WTC11 (cell line): ENCODE data around the gene ADARB2. TPM values are rescaled to one million over a fixed set of nuclear protein-coding genes. Genes with fewer than 3 reads are reported as not detected.

Experiments used
- ATAC-seq: fragments of 200-7000 bp; cut with Tn5 transposase; 2 replicates; pipeline ENCODE4 v1.10.0; 2021; ENCODE audit warnings: mild to moderate bottlenecking, moderate library complexity
- CTCF ChIA-PET: fragments of 300-600 bp; sonication (Branson Sonifier 250); formaldehyde crosslinking; loops from one replicate; lab custom pipeline; 2021; ENCODE audit warnings: antibody characterized with exemption; lab: Charles Lee
- POLR2A ChIA-PET: fragments of 350-600 bp; sonication (Branson Sonifier 250); formaldehyde crosslinking; loops from one replicate; lab custom pipeline; 2021; ENCODE audit warnings: antibody characterized with exemption; lab: Charles Lee
- DNase-seq: peaks from one replicate; pipeline ENCODE4 v3.0.0; 2021; ENCODE audit warnings: low spot score
- H3K27ac Mint-ChIP-seq: 2 replicates; pipeline ENCODE4 v1.8.0; 2021; ENCODE audit warnings: mixed read lengths
- H3K27me3 Mint-ChIP-seq: 2 replicates; pipeline ENCODE4 v1.8.0; 2021; ENCODE audit warnings: low read depth, mild to moderate bottlenecking, moderate library complexity, mixed read lengths
- H3K36me3 Mint-ChIP-seq: 2 replicates; pipeline ENCODE4 v1.8.0; 2021; ENCODE audit warnings: mixed read lengths
- H3K4me1 Mint-ChIP-seq: 2 replicates; pipeline ENCODE4 v1.8.0; 2022; ENCODE audit warnings: mixed read lengths
- H3K4me3 Mint-ChIP-seq: 2 replicates; pipeline ENCODE4 v1.8.0; 2021; ENCODE audit warnings: mild to moderate bottlenecking, moderate library complexity, mixed read lengths
- H3K9me3 Mint-ChIP-seq: 2 replicates; pipeline ENCODE4 v1.8.0; 2021; ENCODE audit warnings: mixed read lengths
- CREB1 ChIP-seq: sonication (generic); formaldehyde crosslinking; IDR thresholded peaks from 2 replicates; pipeline ENCODE4 v1.8.0; 2023; ENCODE audit warnings: mild to moderate bottlenecking, missing genetic modification reagents
- E2F4 ChIP-seq: sonication (generic); formaldehyde crosslinking; IDR thresholded peaks from 2 replicates; pipeline ENCODE4 v1.8.1; 2022; ENCODE audit warnings: low read depth, mild to moderate bottlenecking, moderate library complexity, missing genetic modification reagents, borderline replicate concordance
- E2F5 ChIP-seq: sonication (generic); formaldehyde crosslinking; IDR thresholded peaks from 2 replicates; pipeline ENCODE4 v1.8.1; 2022; ENCODE audit warnings: mild to moderate bottlenecking, moderate library complexity, missing genetic modification reagents
- EMX1 ChIP-seq: fragments of 250-450 bp; sonication (Bioruptor Pico); IDR thresholded peaks from 2 replicates; pipeline ENCODE4 v1.8.0; 2021; ENCODE audit warnings: mild to moderate bottlenecking
- FOXJ3 ChIP-seq: sonication (generic); formaldehyde crosslinking; IDR thresholded peaks from 2 replicates; pipeline ENCODE4 v1.9.0; 2021; ENCODE audit warnings: missing genetic modification reagents, mild to moderate bottlenecking, borderline replicate concordance
- HMGXB4 ChIP-seq: sonication (generic); formaldehyde crosslinking; IDR thresholded peaks from 2 replicates; pipeline ENCODE4 v1.8.1; 2023; ENCODE audit warnings: mild to moderate bottlenecking, moderate library complexity, missing genetic modification reagents
- MXD4 ChIP-seq: fragments of 250-450 bp; sonication (Bioruptor Pico); IDR thresholded peaks from 2 replicates; pipeline ENCODE4 v1.8.0; 2021; ENCODE audit warnings: mild to moderate bottlenecking, moderate library complexity, borderline replicate concordance
- NFATC4 ChIP-seq: fragments of 250-450 bp; sonication (Bioruptor Pico); IDR thresholded peaks from 2 replicates; pipeline ENCODE4 v1.9.0; 2021; ENCODE audit warnings: mild to moderate bottlenecking
- SOX15 ChIP-seq: fragments of 250-450 bp; sonication (Bioruptor Pico); IDR thresholded peaks from 2 replicates; pipeline ENCODE4 v1.9.0; 2021; ENCODE audit warnings: mild to moderate bottlenecking
- TEAD1 ChIP-seq: sonication (generic); formaldehyde crosslinking; IDR thresholded peaks from 2 replicates; pipeline ENCODE4 v1.8.0; 2022; ENCODE audit warnings: mild to moderate bottlenecking, missing genetic modification reagents
- USF2 ChIP-seq: sonication (generic); formaldehyde crosslinking; IDR thresholded peaks from 2 replicates; pipeline ENCODE4 v1.8.1; 2023; ENCODE audit warnings: mild to moderate bottlenecking, missing genetic modification reagents, moderate library complexity
- ZNF138 ChIP-seq: sonication (generic); formaldehyde crosslinking; conservative IDR thresholded peaks from 2 replicates; pipeline ENCODE4 v1.8.1; 2022; ENCODE audit warnings: mild to moderate bottlenecking, moderate library complexity, missing genetic modification reagents
- ZNF263 ChIP-seq: sonication (generic); formaldehyde crosslinking; IDR thresholded peaks from 2 replicates; pipeline ENCODE4 v1.8.1; 2022; ENCODE audit warnings: low read depth, mild to moderate bottlenecking, moderate library complexity, missing genetic modification reagents
- ZNF317 ChIP-seq: sonication (generic); formaldehyde crosslinking; IDR thresholded peaks from 2 replicates; pipeline ENCODE4 v1.8.1; 2023; ENCODE audit warnings: low read depth, mild to moderate bottlenecking, moderate library complexity, missing genetic modification reagents, borderline replicate concordance
- ZNF416 ChIP-seq: fragments of 250-450 bp; sonication (Bioruptor Pico); IDR thresholded peaks from 2 replicates; pipeline ENCODE4 v1.9.0; 2021; ENCODE audit warnings: mild to moderate bottlenecking, inconsistent platforms
- ZNF512 ChIP-seq: sonication (generic); formaldehyde crosslinking; IDR thresholded peaks from 2 replicates; pipeline ENCODE4 v1.8.1; 2022; ENCODE audit warnings: missing genetic modification reagents, borderline replicate concordance
- total RNA-seq: library from RNA; stranded (reverse); gene quantifications from 3 replicates; pipeline ENCODE4 v1.2.3, GENCODE V29; 2021

Gene ADARB2
- total RNA-seq, 1 experiment from 2014 or later, result 3.7 TPM

- ATAC-seq, result no peak
- ChIA-PET CTCF (interaction anchor here (1.7 to 3.7 kb wide), 5 partner anchors 10 to 187 kb away, joined by 4 to 17 read pairs (median 8); no protein-coding TSS in a partner anchor), POLR2A (no interaction called here)
- H3K9me3 Mint-ChIP-seq, result no peaks in the 10 kb centered on the region
- DNase-seq, result no peak
- TF ChIP-seq HMGXB4 (CRISPR knock-in tag) (no peak), TEAD1 (CRISPR knock-in tag) (no peak), USF2 (CRISPR knock-in tag) (no peak), SOX15 (no peak), ZNF317 (CRISPR knock-in tag) (no peak), FOXJ3 (CRISPR knock-in tag) (no peak), CREB1 (CRISPR knock-in tag) (no peak), E2F4 (no peak), ZNF416 (no peak), ZNF138 (CRISPR knock-in tag) (no peak), ZNF263 (no peak), EMX1 (no peak), MXD4 (no peak), E2F5 (CRISPR knock-in tag) (no peak)
- TF ChIP-seq, all 79 proteins: peak for 0
- Mint-ChIP-seq H3K27me3 (no peaks in the 10 kb centered on the region; the same call in 1 of the 2 replicates), H3K4me1 (peaks cover 11% of the 10 kb centered on the region), H3K27ac (no peak overlapping the region), H3K36me3 (no peaks in the 10 kb centered on the region), H3K4me3 (no peak overlapping the region)
Observed at GRCh38 chr10:1182280-1183032, 554.9 kb downstream of the ADARB2 start.

- Mint-ChIP-seq H3K9me3 (no peaks in the 10 kb centered on the region), H3K27me3 (no peaks in the 10 kb centered on the region; the same call in 1 of the 2 replicates), H3K27ac (no peak overlapping the region), H3K4me3 (no peak overlapping the region), H3K36me3 (no peaks in the 10 kb centered on the region), H3K4me1 (peaks cover 11% of the 10 kb centered on the region)
- DNase-seq (no peak), ATAC-seq (peak; percentile 46; the same call in 1 of the 2 replicates)
- CTCF ChIA-PET, result interaction anchor here (0.7 to 3.7 kb wide), 9 partner anchors 8 to 188 kb away, joined by 3 to 17 read pairs (median 6); no protein-coding TSS in a partner anchor
- TF ChIP-seq NFATC4 (CRISPR knock-in tag) (no peak), ZNF512 (no peak)
- POLR2A ChIA-PET, result interaction anchor here (1.3 kb wide), 1 partner anchor 15 kb away, joined by 10 read pairs; no protein-coding TSS in a partner anchor
Observed at GRCh38 chr10:1180836-1181235, 556.5 kb downstream of the ADARB2 start.
